Activated naive CD4-positive, alpha-beta T cell treated with anti-CD3 and anti-CD28 coated beads for 36 hours (primary cell): ENCODE results near the gene TMEM86A. TPM values are rescaled to one million over a fixed set of nuclear protein-coding genes. Genes with fewer than 3 reads are reported as not detected.
A peak's percentile ranks its signal among the peaks of the same experiment; 100 is the strongest.
"Not testable (repeated sequence)": the region's sequence is repeated elsewhere in the genome, so short reads cannot be mapped to it uniquely, and the experiment has no call there.

Source experiments
- CTCF ChIA-PET: fragments of 350-600 bp; sonication (Branson Sonifier 250); formaldehyde crosslinking; loops from one replicate; lab custom pipeline; 2021; ENCODE audit warnings: antibody characterized with exemption; lab: Charles Lee
- DNase-seq: peaks from one replicate; pipeline ENCODE4 v3.0.0-alpha.2; 2020
- H3K27ac Mint-ChIP-seq: one replicate; pipeline ENCODE4 v1.8.0; 2021; ENCODE audit warnings: mild to moderate bottlenecking, mixed read lengths
- H3K27me3 Mint-ChIP-seq: one replicate; pipeline ENCODE4 v1.8.0; 2021; ENCODE audit warnings: low read depth, mixed read lengths
- H3K36me3 Mint-ChIP-seq: one replicate; pipeline ENCODE4 v1.8.0; 2021; ENCODE audit warnings: low read depth, mixed read lengths
- H3K4me1 Mint-ChIP-seq: one replicate; pipeline ENCODE4 v1.8.0; 2021; ENCODE audit warnings: low read depth, mixed read lengths
- H3K4me3 Mint-ChIP-seq: one replicate; pipeline ENCODE4 v1.8.0; 2021; ENCODE audit warnings: mild to moderate bottlenecking, moderate library complexity, mixed read lengths
- H3K9me3 Mint-ChIP-seq: one replicate; pipeline ENCODE4 v1.8.0; 2021; ENCODE audit warnings: mixed read lengths
- intact Hi-C: fragments of 100-400 bp; cut with micrococcal nuclease; formaldehyde crosslinking; loops from one replicate; pipeline ENCODE4 v1.15.1; 2023
- total RNA-seq, 2 experiments: library from RNA; stranded (reverse); gene quantifications; one replicate each; pipeline ENCODE4 v1.2.3, GENCODE V29; 2021

The TMEM86A gene
- total RNA-seq, 2 experiments from 2014 or later, result 0.05 to 0.15 TPM

DNA sequence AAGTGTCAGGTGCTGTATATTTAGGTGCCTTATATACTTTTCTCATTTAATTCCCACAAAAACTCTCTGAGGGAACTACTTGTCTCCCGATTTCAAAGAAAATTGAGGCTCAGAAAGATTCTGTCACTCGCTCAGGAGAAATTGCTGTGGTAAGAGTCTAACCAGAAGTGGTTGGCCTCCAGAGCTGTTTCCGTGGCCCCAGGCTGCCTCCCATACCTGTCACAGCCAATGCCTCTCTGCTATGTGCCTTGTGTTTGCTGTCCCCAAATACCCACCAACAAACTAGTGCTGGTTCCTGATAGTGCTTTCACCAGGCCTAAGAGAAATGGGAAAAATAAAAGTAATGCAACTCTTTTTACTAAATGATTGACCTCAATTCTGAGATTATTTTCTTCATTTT is 21.0 kb upstream of the TMEM86A start:
- no peaks in the 10 kb centered on the region for H3K36me3 Mint-ChIP-seq
- no peaks in the 10 kb centered on the region for H3K27me3 Mint-ChIP-seq
- CTCF ChIA-PET, result interaction anchor here (0.6 to 2.2 kb wide), 3 partner anchors 15 to 287 kb away, joined by 3 to 6 read pairs (median 4); no protein-coding TSS in a partner anchor
- H3K4me1 Mint-ChIP-seq, result peaks cover 17% of the 10 kb centered on the region
- no peak overlapping the region for H3K4me3 Mint-ChIP-seq
- no peak overlapping the region for H3K27ac Mint-ChIP-seq
- DNase-seq, result no peak
- H3K9me3 Mint-ChIP-seq, result no peaks in the 10 kb centered on the region
- intact Hi-C loops, result no loop called here

DNA sequence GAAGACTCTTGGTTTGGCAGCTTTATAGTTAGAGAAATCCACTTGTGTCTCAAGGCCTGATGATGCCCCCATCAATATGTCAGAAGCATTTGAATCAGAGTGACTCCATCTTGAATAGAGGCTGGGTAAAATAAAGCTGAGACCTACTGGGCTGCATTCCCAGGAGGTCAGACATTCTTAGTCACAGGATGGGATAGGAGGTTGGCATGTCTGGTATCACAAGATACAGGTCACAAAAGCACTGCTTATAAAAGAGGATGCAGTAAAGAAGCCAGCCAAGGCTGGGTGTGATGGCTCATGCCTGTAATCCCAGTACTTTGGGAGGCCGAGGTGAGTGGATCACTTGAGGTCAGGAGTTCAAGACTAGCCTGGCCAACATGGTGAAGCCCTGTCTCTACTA is 16.6 kb upstream of the TMEM86A start:
- intact Hi-C loops, DNase-seq, H3K36me3 Mint-ChIP-seq, H3K27me3 Mint-ChIP-seq, H3K9me3 Mint-ChIP-seq, H3K27ac Mint-ChIP-seq, H3K4me1 Mint-ChIP-seq, H3K4me3 Mint-ChIP-seq: not testable (repeated sequence)
- CTCF ChIA-PET, result interaction anchor here (0.8 kb wide), 1 partner anchor 34 kb away, joined by 4 read pairs; no protein-coding TSS in a partner anchor

DNA sequence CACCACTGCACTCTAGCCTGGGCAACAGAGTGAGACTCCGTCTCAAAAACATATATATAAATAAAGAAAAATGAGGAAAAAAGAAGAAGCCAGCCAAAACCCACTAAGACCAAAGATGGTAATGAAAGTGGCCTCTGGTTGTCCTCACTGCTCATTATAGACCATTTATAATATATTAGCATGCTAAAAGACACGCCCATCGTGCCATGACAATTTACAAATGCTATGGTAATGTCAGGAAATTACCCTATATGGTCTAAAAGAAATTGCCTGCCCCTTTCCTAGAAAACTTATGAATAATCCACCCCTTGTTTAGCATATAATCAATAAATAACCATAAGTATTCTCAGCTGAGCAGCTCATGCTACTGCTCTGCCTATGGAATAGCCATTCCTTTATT is 16.1 kb upstream of the TMEM86A start:
- intact Hi-C loops, result no loop called here
- Mint-ChIP-seq H3K9me3 (no peaks in the 10 kb centered on the region), H3K4me3 (no peak overlapping the region), H3K27ac (no peak overlapping the region), H3K4me1 (peaks cover 9% of the 10 kb centered on the region), H3K36me3 (no peaks in the 10 kb centered on the region), H3K27me3 (no peaks in the 10 kb centered on the region)
- CTCF ChIA-PET, result interaction anchor here (0.8 kb wide), 1 partner anchor 34 kb away, joined by 4 read pairs; no protein-coding TSS in a partner anchor
- DNase-seq, result no peak

DNA sequence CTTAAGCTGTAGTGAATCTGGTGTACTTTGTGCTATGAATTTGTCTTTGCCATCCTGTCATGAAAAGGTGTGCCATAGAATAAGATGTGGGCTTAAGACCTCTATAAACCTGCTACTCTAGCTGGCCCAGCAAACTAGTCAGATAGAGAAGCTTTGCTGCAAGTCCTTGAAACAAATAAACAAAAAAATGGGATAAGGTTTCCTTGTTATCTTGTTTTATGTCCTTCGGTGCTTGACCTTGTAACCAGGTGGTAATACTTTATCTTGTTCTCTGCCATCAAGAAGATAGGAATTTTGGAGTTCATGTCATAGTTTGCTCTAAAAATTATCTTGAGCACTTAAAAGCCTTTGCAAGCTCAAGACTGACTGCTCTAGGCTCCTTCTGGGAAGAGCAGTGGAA is 14.3 kb upstream of the TMEM86A start:
- no peaks in the 10 kb centered on the region for H3K9me3 Mint-ChIP-seq
- intact Hi-C loops, result no loop called here
- H3K36me3 Mint-ChIP-seq, result no peaks in the 10 kb centered on the region
- CTCF ChIA-PET, result interaction anchor here (0.5 kb wide), 1 partner anchor 11 kb away, joined by 3 read pairs; no protein-coding TSS in a partner anchor
- no peak for DNase-seq
- H3K4me3 Mint-ChIP-seq, result no peak overlapping the region
- H3K4me1 Mint-ChIP-seq, result peaks cover 5% of the 10 kb centered on the region
- no peak overlapping the region for H3K27ac Mint-ChIP-seq
- no peaks in the 10 kb centered on the region for H3K27me3 Mint-ChIP-seq

DNA sequence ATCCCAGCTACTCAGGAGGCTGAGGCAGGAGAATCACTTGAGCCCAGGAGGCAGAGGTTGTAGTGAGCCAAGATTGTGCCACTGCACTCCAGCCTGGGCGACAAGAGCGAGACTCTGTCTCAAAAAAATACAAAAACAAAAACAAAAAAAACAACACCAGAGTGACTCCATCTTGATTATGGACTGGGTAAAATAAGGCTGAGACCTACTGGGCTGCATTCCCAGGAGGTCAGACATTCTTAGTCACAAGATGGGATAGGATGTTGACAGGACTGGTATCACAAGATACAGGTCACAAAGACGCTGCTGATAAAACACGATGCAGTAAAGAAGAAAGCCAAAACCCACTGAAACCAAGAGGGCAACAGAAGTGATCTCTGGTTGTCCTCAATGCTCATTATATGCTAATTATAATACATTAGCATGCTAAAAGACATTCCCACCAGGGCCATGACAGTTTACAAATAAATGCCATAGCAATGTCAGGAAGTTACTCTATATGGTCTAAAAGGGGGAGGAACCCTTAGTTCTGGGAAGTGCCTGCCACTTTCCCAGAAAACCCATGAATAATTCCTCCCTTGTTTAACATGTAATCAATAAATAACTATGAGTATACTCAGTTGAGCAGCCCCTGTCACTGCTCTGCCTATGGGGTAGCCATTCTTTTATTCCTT is 7.0 kb upstream of the TMEM86A start:
- H3K4me1 Mint-ChIP-seq, H3K27me3 Mint-ChIP-seq, H3K4me3 Mint-ChIP-seq, H3K9me3 Mint-ChIP-seq, H3K36me3 Mint-ChIP-seq, DNase-seq, H3K27ac Mint-ChIP-seq, intact Hi-C loops: not testable (repeated sequence)
- CTCF ChIA-PET, result interaction anchor here (0.6 kb wide), 1 partner anchor 14 kb away, joined by 4 read pairs; no protein-coding TSS in a partner anchor

DNA sequence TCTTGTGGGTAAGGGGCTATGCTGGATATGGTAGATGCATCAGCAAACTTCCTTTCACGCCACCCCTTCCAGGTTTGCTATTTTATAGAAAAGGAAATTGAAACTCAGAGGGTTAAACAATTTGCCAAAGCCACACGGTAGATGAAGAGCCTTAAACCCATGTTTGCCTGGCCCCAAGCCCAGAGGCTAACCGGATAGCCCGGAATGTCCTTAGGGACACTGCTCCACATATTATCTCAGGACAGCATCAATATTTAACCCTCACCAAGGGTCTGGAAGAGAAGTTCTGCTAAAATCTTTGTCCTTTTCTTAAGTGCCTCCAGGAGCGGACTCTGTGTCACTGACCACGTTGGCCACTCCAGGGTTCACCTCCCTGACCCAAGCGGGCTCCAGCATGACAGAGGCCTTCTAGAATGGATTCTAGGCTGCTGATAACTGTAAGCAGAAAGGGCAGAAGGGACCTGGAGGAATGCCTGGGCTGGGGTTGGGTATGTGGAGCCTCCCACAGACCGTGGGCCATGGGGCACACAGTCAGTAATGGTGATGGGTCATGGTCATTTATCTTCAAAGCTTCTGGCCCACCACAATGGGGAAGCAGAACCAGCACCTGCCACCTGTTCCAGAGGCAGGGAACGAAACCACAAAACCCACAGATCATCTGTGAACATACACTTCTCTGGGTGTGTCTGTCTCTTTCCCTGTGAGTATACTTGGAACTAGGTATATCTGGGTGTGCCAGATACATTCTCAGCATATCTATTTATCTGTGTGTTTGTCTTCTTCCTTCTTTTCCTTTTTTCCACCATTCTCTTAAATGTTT is 5.4 kb upstream of the TMEM86A start:
- CTCF ChIA-PET, result interaction anchor here (0.5 kb wide), 1 partner anchor 43 kb away, joined by 3 read pairs; no protein-coding TSS in a partner anchor
- peaks cover 4% of the 10 kb centered on the region for H3K4me1 Mint-ChIP-seq

DNA sequence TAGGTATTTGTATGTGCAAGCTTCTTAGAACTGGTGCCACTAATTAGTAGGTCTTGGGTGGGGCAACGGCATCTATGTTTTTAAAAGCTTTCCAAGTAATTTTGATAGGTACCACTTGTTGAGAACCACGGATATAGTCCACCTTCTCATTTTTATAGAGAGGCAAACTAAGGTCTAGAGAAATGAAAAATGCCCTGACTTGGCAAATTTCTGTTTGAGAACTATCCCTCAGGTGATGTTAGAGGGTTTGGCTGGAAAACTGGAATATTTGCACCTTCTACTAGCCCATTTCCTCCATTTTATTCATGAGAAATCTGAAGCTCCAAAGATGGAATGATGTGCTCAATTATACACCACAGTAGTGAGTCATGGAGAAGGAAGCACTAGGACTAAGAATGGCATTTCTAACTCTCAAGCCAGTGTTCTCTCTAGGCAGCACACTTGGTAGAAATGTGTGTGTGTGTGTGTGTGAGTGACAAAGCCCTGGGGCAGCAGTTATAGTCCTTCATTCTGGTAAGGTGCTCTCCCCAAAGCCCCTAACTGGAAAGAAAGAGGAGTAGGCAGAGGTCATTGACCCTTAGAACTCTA is 1.8 kb upstream of the TMEM86A start:
- Mint-ChIP-seq H3K27ac (no peak overlapping the region), H3K9me3 (no peaks in the 10 kb centered on the region), H3K27me3 (peaks cover 3% of the 10 kb centered on the region), H3K4me3 (no peak overlapping the region), H3K36me3 (no peaks in the 10 kb centered on the region), H3K4me1 (peaks cover 7% of the 10 kb centered on the region)
- intact Hi-C loops, result no loop called here
- CTCF ChIA-PET, result interaction anchor here (0.7 to 3.5 kb wide), 2 partner anchors 25 to 117 kb away, joined by 3 to 15 read pairs; no protein-coding TSS in a partner anchor
- no peak for DNase-seq

More for the DNA sequence above, 5.4 kb upstream of the TMEM86A start:
- H3K36me3 Mint-ChIP-seq, result no peaks in the 10 kb centered on the region
- H3K4me3 Mint-ChIP-seq, result no peak overlapping the region
- H3K27me3 Mint-ChIP-seq, result no peaks in the 10 kb centered on the region
- no peak overlapping the region for H3K27ac Mint-ChIP-seq
- no peak for DNase-seq
- no peaks in the 10 kb centered on the region for H3K9me3 Mint-ChIP-seq
- intact Hi-C loops, result no loop called here

DNA sequence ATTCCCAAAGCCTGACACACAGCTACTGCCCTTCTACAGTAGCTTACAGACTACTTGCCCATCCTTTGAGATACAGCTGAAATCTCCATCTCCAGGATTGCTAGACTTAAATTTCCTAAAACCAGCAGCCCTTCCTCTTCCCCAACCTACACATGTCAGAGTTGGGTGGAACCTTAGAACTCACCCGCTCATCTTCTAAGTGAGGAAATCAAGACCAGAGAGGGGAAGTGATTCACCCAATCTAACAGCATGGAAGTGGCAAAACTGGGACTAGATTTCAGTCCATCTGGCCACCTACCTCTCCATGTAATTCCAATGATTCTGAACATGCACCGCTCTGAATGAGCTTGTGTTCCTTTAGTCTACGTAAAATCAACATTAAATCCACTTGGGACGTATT is 1.0 kb upstream of the TMEM86A start:
- no peak overlapping the region for H3K27ac Mint-ChIP-seq
- CTCF ChIA-PET, result interaction anchor here (0.7 to 3.5 kb wide), 2 partner anchors 24 to 118 kb away, joined by 3 to 15 read pairs; no protein-coding TSS in a partner anchor
- no peak overlapping the region for H3K4me3 Mint-ChIP-seq
- H3K9me3 Mint-ChIP-seq, result no peaks in the 10 kb centered on the region
- intact Hi-C loops, result no loop called here
- H3K4me1 Mint-ChIP-seq, result peaks cover 7% of the 10 kb centered on the region
- H3K27me3 Mint-ChIP-seq, result peaks cover 3% of the 10 kb centered on the region
- no peak for DNase-seq
- H3K36me3 Mint-ChIP-seq, result no peaks in the 10 kb centered on the region

DNA sequence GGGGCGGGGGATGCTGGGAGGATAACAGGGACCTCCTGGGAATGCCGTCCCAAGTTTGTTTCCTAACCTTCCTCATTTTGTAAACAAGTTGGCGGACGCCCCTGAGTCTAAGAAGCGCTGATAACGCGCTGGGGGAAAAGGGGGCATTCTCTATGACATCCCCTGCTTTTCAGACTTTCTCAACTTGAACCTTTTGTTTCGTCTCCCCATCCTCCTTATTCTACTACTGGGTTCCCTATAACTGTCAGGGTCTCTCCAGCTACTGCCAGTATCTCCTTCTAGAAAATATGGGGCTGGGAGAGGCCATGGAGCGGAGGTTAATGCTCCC is 654 bp downstream of the TMEM86A start:
- Mint-ChIP-seq H3K36me3 (no peaks in the 10 kb centered on the region), H3K4me3 (peak overlapping the region; percentile 69), H3K27ac (no peak overlapping the region), H3K27me3 (peaks cover 3% of the 10 kb centered on the region), H3K4me1 (peaks cover 7% of the 10 kb centered on the region), H3K9me3 (no peaks in the 10 kb centered on the region)
- DNase-seq, result no peak
- intact Hi-C loops, result no loop called here
- CTCF ChIA-PET, result interaction anchor here (0.8 to 3.5 kb wide), 3 partner anchors 23 to 32 kb away, joined by 3 to 15 read pairs (median 4); no protein-coding TSS in a partner anchor

DNA sequence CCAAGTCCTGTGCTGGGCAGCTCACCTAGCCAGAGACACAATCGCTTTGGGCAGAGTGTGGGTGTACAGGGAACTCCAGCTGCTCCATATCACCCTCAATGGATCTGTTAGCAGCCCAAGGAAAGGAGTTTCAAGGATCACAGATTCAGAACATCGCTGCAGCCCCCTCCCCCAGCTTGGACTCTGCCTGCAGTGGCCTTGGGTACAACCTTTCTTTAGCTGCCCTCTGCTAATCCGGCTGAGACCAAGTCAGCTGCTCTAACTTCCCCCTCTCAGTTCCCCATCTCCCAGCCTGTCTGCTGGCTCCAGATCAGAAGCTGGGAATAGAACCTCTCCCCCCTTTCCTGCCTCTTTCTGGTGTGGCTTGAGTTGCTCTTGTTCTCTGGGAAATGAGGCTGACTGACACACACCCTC is 1.3 kb downstream of the TMEM86A start:
- H3K36me3 Mint-ChIP-seq, result no peaks in the 10 kb centered on the region
- H3K4me1 Mint-ChIP-seq, result peaks cover 9% of the 10 kb centered on the region
- intact Hi-C loops, result no loop called here
- H3K9me3 Mint-ChIP-seq, result no peaks in the 10 kb centered on the region
- peaks cover 3% of the 10 kb centered on the region for H3K27me3 Mint-ChIP-seq
- CTCF ChIA-PET, result interaction anchor here (0.5 to 3.5 kb wide), 4 partner anchors 22 to 207 kb away, joined by 3 to 15 read pairs (median 4); no protein-coding TSS in a partner anchor
- peak overlapping the region; percentile 69 for H3K4me3 Mint-ChIP-seq
- DNase-seq, result no peak
- H3K27ac Mint-ChIP-seq, result no peak overlapping the region

DNA sequence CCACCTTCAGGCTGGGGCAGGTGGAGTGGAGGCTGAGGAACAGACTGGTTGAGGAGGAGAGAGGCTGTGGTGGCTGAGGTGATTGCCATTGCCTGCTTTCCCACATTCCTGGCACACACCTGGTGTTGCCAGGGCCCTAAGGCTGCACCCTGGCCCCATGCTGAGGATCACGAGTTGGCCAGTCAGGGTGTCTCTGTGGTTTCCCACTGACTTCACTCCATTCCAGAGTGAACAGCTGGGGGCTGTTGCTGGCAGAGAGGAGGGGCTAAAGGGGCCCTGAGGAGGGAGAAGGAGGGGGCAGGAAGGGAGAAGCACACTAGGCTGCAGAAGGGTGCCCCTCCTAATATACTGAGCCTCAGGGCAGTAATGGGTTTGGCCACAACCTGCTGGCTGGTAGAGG is 1.8 kb downstream of the TMEM86A start:
- H3K36me3 Mint-ChIP-seq, result no peaks in the 10 kb centered on the region
- DNase-seq, result no peak
- CTCF ChIA-PET, result interaction anchor here (3.5 kb wide), 1 partner anchor 22 kb away, joined by 15 read pairs; no protein-coding TSS in a partner anchor
- peaks cover 3% of the 10 kb centered on the region for H3K27me3 Mint-ChIP-seq
- intact Hi-C loops, result no loop called here
- peaks cover 14% of the 10 kb centered on the region for H3K4me1 Mint-ChIP-seq
- H3K4me3 Mint-ChIP-seq, result no peak overlapping the region
- no peaks in the 10 kb centered on the region for H3K9me3 Mint-ChIP-seq
- no peak overlapping the region for H3K27ac Mint-ChIP-seq

DNA sequence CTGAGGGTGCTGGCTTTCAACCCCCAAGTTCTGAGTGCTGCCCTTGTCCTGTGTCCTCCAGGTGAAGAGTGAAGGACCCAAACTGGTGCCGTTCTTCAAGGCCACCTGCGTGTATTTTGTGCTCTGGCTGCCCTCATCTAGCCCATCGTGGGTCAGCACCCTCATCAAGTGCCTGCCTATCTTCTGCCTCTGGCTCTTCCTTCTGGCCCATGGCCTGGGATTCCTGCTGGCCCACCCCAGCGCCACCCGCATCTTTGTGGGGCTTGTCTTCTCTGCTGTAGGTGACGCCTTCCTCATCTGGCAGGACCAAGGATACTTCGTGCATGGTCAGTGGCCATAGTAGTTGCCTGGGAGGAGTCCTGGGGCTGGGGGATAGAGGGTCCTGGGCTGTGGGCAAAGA is 2.3 kb downstream of the TMEM86A start:
- DNase-seq, result no peak
- CTCF ChIA-PET, result no interaction called here
- peaks cover 19% of the 10 kb centered on the region for H3K4me1 Mint-ChIP-seq
- H3K4me3 Mint-ChIP-seq, result no peak overlapping the region
- H3K27me3 Mint-ChIP-seq, result peaks cover 3% of the 10 kb centered on the region
- no peak overlapping the region for H3K27ac Mint-ChIP-seq
- intact Hi-C loops, result no loop called here
- H3K9me3 Mint-ChIP-seq, result no peaks in the 10 kb centered on the region
- H3K36me3 Mint-ChIP-seq, result no peaks in the 10 kb centered on the region
